ENCODE results near the gene PCMTD2. TPM values are rescaled to one million over a fixed set of nuclear protein-coding genes. Genes with fewer than 3 reads are reported as not detected.

PCMTD2 gene
- total and polyA plus RNA-seq, 2 of the 8 experiments (the other 6 are each of a cell fraction or from before 2014, with no cell fraction given), result 21.4 to 55.1 TPM

DNA sequence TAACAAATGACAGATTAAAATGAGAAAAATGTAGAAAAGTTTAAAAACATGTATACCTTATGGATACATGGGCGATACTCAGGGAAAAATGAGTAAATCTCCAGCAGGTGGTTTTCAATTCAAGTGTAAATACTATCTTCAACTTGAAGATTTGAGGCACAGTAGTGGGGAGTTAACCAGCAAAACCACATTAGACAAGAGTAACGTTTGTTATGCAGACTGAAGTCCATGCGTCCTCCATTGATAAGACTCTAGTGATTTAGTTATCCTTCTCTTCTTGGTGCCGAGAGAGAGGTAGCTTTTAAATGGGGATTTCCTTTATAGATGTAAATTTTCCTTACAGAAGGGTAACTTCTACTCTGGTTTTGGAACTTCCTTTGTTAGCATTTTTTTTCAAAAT is 28.1 kb downstream of the PCMTD2 start (continued):
- TF ChIP-seq HDAC2 (IDR thresholded peaks at IDR 0.05; ENCODE audit: borderline replicate concordance in 1 of 2, low read depth in 2 of 2, low read length in 2 of 2), result no peak
- TF ChIP-seq CREB1 (IDR thresholded peaks at IDR 0.05), result no peak
